ENCODE results near the gene MNAT1.

The MNAT1 gene

DNA sequence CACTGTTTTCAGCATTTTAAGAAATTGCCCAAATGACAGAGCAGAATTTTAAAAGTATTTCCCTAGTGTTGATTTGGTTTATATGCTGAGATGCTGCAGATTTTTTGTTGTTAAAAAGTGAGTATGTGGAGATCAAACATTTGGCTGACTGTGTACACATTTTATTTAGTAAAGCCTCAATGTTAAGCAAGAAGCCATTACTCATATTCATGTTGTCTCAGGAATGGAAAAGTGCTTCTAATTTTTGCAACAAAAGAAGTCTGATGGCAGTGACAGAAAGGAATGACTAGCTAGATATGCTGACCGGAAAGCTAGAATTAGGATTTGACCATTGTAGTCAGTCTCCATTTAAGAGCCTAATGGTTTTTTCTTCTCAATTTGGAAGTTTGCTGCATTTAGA is 269.0 kb downstream of the MNAT1 start:
- TF ChIP-seq CEBPB (IDR thresholded peaks at IDR 0.05) (no peak), NFIC (IDR thresholded peaks at IDR 0.05) (no peak), TEAD4 (IDR thresholded peaks at IDR 0.05) (no peak), CREB1 (IDR thresholded peaks at IDR 0.05; ENCODE audit: low read depth) (no peak), EP300 (IDR thresholded peaks at IDR 0.05; ENCODE audit: borderline replicate concordance) (no peak), TCF12 (IDR thresholded peaks at IDR 0.05; ENCODE audit: low read depth) (no peak), EGR1 (IDR thresholded peaks at IDR 0.05) (no peak), FOXM1 (IDR thresholded peaks at IDR 0.05; ENCODE audit: borderline replicate concordance, low read depth) (no peak)
- TF ChIP-seq, protein P1, sequence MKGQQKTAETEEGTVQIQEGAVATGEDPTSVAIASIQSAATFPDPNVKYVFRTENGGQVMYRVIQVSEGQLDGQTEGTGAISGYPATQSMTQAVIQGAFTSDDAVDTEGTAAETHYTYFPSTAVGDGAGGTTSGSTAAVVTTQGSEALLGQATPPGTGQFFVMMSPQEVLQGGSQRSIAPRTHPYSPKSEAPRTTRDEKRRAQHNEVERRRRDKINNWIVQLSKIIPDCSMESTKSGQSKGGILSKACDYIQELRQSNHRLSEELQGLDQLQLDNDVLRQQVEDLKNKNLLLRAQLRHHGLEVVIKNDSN (IDR thresholded peaks at IDR 0.05), result no peak

DNA sequence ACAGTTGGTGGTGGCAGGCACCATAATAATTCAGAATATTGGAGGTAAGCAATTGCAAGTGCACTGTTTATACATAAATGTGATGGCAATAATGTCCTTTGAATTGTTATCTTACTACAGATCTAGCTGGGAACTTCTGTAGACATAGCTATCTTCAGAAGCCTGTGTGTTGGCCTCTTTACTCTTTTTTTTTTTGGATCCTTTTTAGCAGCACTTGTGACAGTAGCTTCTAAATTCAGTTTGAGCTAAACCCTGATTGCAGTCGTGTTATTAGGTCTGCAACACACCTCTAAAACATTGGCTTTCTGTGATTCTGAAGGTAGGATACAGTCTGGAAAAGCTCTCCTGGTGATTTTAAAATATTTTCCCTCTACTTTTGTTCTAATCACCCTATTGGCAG is 285.0 kb downstream of the MNAT1 start:
- TF ChIP-seq TAF1 (IDR thresholded peaks at IDR 0.05; ENCODE audit: low read depth), result no peak
- no peak for TF ChIP-seq TCF12 (IDR thresholded peaks at IDR 0.05; ENCODE audit: low read depth)
- no peak for TF ChIP-seq FOXM1 (IDR thresholded peaks at IDR 0.05; ENCODE audit: borderline replicate concordance, low read depth)
- TF ChIP-seq, protein P2, sequence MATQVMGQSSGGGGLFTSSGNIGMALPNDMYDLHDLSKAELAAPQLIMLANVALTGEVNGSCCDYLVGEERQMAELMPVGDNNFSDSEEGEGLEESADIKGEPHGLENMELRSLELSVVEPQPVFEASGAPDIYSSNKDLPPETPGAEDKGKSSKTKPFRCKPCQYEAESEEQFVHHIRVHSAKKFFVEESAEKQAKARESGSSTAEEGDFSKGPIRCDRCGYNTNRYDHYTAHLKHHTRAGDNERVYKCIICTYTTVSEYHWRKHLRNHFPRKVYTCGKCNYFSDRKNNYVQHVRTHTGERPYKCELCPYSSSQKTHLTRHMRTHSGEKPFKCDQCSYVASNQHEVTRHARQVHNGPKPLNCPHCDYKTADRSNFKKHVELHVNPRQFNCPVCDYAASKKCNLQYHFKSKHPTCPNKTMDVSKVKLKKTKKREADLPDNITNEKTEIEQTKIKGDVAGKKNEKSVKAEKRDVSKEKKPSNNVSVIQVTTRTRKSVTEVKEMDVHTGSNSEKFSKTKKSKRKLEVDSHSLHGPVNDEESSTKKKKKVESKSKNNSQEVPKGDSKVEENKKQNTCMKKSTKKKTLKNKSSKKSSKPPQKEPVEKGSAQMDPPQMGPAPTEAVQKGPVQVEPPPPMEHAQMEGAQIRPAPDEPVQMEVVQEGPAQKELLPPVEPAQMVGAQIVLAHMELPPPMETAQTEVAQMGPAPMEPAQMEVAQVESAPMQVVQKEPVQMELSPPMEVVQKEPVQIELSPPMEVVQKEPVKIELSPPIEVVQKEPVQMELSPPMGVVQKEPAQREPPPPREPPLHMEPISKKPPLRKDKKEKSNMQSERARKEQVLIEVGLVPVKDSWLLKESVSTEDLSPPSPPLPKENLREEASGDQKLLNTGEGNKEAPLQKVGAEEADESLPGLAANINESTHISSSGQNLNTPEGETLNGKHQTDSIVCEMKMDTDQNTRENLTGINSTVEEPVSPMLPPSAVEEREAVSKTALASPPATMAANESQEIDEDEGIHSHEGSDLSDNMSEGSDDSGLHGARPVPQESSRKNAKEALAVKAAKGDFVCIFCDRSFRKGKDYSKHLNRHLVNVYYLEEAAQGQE (IDR thresholded peaks at IDR 0.05; ENCODE audit: low read depth), result no peak
- TF ChIP-seq ZBTB7A (IDR thresholded peaks at IDR 0.05; ENCODE audit: low read depth), result no peak
- no peak for TF ChIP-seq CREB1 (IDR thresholded peaks at IDR 0.05; ENCODE audit: low read depth)
- TF ChIP-seq RAD21 (IDR thresholded peaks at IDR 0.05; ENCODE audit: low read depth), result no peak
- TF ChIP-seq YY1 (IDR thresholded peaks at IDR 0.05; ENCODE audit: low read depth), result no peak
- no peak for TF ChIP-seq EGR1 (IDR thresholded peaks at IDR 0.05)
- TF ChIP-seq, protein P1 (IDR thresholded peaks at IDR 0.05), result no peak
- TF ChIP-seq NFIC (IDR thresholded peaks at IDR 0.05), result no peak
- no peak for TF ChIP-seq EP300 (IDR thresholded peaks at IDR 0.05; ENCODE audit: borderline replicate concordance)
- TF ChIP-seq TEAD4 (IDR thresholded peaks at IDR 0.05), result no peak
- TF ChIP-seq, protein P3, sequence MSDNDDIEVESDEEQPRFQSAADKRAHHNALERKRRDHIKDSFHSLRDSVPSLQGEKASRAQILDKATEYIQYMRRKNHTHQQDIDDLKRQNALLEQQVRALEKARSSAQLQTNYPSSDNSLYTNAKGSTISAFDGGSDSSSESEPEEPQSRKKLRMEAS (IDR thresholded peaks at IDR 0.05), result no peak
